HG02571 (cell line): ENCODE results near the gene AMDHD1.

ENCODE experiments used
- ATAC-seq: cut with Tn5 transposase; IDR thresholded peaks from one replicate; pipeline ENCODE4 v1.9.1; 2021; ENCODE audit warnings: mild to moderate bottlenecking, moderate library complexity; ENCODE audit not compliant: unreplicated experiment

The AMDHD1 gene

DNA sequence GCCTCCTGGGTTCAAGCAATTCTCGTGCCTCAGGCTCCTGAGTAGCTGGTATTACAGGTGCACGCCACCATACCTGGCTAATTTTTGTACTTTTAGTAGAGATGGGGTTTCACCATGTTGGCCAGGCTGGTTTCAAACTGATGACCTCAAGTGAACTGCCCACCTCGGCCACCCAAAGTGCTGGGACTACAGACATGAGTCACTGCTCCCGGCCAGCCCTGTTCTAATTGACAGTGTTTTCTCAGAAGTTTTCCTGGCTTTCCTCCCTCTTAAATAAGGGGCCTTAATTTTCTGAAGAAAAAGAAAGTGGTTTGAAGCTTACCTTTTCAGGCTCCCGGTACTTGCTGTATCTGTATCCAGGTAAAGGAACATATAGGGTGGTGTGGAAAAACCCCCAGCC, 51.3 kb downstream of the AMDHD1 start:
- ATAC-seq: no peak

DNA sequence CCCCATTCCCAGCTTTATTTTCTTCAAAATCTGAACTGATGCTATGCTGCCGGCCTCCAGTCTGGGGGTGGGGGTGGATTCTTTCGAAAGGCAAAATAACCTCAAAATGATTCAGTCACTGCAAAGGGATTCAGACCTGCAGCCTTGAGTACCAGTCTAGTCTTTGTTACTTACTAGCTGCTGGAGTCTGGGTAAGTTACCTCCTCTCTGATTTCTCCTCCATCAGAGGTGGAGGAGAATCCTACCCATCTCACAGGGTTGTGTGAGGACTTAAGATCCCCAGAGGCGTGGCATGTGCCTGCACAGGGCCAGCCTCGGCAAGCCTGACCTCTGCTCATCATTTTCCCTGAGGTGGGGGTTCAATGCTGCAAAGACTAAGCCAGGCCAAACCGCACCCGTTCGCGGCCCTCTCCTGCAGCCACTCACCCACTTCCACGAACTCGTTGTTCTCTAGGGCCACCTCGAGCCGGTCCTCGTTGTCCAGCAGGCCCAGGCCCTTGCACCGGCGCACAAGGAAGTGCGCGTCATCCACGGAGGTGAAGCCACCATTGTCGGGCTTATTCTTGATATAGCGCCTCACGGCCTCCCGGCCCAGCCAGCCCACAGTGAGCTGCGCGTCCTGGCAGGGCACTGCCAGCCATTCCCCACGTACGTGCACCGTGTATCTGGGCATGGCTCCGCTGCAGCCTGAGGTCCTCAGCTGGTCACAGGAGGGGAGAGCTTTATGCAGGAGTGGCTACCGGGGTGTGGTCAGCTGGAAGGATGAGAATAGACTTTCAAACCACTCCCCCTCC, 52.3 kb downstream of the AMDHD1 start:
- no peak for ATAC-seq

DNA sequence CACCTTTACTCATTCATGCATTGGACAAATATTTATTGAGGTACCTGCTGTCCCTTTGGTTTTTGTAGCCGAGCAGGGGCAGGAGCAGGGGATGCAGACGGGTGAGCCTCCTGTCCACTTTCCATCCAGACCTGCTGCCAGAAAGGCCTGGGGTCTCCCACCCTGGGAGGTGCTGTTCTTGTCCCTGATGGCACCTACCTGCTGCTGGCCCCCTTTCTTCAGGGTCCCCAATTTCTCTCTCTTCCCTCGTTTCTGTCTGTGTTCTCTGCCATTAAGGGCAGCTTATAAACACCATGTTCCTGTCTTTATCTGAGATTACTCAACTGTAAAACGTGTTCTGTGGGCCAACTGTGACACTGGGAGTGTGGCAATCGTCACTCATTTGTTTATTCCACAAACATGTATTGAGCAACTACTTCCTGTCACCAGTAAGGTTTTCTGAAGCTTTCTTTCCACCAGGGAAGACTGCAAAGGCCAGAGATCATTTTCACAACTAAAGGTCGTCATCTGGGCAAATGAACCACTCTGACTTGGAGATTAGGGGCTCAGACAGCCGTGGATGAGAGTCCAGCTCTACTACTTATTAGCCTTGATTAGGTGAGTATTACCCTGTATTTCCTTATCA, 53.0 kb downstream of the AMDHD1 start, which contains the start of gene HAL:
TSS of gene HAL (minus strand) at position 311 of the 625 bp plus-strand sequence. CDS start 434 bp downstream, outside the sequence.
- no peak for ATAC-seq

DNA sequence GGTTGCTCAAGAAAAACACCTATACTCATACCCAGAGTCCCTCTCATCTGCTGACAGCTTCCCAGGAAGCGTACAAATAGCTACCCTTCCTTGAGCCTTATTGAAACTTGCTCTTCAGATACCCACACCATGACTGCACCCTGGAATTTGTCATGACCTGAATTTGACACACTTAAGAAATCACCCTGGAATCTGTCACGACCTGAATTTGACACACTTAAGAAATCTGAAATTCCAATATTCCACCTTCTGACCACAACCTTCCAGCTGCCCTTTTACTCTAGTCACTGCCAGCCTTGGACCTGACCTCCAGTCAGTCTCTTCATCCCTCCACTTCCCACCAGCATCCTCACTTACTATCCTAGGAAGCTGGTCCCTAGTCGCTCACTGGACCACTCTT, 54.1 kb downstream of the AMDHD1 start:
- no peak for ATAC-seq

DNA sequence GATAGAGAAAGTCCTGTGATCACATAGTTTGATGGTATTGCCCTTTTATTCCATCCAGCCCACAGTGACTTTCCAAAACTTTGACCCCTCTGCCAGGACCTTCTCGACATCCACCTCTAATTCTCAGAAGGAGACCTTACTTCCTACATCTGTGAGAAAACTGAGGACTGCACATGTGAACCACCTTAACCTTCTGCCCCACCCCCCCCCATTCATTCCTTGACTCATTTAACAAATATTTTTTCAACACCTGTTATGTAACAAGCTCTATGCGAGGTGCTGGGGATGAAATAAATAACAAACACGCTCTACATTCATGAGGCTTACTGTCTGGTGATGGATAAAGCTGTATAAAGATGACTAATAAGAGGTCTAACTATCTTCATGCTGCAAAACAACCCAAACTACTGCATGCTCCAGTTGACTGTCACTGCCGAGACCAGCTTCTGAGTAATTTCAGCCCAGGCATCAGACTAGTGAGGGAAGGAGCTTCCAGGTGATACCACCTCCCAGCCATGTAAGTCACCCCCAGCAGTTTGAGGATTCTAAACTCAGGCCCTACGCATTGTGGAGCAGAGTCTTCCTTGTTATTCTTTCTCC, 54.9 kb downstream of the AMDHD1 start:
- ATAC-seq: no peak

DNA sequence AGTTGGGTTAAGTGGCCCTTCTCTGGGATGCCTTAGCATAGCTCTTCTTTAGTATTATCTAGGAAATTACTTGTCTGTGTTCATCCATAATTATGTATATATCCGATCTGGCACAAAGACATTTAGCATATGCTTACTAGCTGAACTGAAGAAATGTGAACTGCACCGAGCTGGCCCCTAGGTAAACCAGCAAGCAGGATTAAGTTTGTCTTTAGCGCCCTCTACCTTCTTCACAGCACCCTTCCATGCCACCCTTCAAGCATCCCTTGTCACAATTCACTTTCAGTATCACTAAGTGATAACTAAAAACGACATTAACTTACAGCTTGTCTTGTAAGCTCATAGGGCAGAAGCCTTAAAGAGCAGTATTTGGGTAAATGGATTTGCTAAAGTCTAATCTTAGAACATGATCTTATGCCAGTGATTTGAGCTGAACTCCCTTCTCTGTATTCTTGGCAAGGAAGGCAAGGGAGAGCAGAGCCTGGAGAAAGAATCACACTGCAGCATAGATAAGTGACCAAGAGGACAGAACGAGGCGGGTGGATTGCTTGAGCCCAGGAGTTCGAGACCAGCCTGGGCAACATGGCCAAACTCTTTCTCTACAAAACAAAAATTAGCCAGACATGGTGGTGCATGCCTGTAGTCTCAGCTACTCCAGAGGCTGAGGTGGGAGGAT, 55.6 kb downstream of the AMDHD1 start:
- ATAC-seq: peak; percentile 88

DNA sequence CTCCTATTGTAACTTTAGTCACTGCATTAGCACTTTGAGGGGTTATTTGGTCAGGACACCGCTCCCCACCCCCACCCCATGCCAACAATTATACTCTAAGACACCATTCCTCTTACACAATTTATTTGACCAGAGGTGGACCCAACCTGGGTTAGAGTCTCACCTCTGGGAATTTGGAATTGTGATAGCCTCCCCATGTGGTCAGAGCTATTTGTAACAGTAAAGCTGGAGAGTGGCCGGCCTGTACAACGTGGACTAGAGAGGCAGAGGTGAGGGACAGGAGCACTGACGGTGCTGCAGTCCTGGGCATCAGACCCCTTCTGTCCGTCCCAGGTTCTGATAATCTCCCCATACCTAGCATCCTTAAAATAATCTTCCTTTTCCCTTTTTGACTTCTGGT, 56.4 kb downstream of the AMDHD1 start:
- ATAC-seq: no peak

DNA sequence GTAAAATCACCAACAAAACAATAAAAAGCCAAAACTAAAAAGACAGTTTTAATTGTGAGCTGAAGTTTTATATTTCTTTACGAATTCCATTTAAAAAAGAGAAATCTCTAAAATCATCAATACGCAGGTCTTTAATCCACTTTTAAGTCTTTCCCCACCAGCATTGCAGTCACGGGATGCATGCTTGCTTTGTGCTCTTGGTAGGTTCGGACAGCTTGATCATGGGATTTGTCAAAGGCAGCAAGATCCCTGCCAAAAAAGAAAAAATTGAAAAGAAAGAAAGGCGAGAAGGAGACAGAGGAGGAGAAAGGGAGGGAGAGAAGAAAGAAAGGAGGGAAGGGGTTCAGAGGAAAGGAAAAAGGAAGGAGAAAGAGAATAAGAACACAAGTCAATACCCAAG, 57.7 kb downstream of the AMDHD1 start:
- ATAC-seq: no peak

DNA sequence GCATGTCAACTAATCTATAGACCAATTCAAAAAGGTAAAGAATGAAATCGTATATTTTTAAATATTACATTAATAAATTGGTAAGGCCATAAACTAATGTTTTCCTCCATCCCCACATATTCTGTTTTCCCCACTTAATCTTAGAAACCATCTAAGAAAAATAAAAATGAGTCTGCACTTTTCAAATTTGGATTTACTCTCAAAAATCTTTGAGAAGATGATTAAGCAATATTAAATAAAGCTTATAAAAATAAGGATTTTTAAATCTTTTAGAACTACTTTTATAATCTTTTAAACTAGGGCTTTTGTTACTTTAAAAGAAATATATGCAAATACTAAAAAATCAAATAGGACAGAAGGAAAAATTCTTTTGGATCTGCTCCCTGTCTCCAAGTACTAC, 63.6 kb downstream of the AMDHD1 start:
- ATAC-seq: no peak

DNA sequence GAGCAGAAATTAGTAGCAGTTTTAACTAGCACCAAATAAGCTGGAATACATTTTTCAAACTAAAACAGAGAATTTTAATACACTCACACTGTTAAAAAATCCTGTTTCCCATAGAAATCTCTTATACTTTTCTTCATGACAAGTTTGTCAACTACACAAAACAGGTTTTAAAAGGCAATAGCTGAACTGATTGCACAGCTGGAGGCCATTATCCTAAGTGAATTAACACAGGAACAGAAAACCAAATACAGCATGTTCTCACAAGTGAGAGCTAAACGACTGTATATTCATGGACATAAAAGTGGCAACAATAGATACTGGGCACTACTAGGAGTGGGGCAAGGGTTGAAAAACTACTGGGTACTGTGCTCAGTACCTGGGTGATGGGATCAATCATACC, 64.6 kb downstream of the AMDHD1 start:
- ATAC-seq: no peak

DNA sequence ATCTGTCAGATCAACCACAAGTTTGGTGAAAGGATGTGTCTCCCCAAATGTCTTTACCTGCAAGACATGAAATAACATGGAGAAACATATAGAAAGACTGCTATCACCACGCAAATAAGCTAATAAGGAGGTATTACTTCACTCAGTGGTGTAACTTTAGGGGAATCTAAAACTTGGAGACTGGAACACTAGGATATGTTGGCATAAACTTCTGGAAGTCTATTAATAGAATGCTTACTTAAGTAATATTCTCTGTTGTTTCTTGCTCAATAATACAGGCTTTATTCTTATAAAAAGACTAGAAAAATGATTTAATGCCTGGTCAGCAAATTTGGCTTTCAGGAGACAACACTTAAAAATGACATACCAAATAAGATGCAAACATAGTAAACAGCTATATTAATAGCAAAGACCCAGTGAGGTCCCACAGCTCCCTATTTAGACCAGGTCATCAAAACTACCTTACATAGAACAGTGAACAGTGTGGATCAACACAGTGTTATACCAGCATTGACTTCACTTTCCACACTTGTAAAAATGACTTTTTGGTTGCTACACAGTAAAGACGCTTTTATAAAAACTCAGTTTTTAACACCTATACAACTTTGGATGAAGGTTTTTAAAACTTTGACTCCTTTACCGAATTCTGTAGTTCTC, 71.9 kb downstream of the AMDHD1 start:
- ATAC-seq: no peak

DNA sequence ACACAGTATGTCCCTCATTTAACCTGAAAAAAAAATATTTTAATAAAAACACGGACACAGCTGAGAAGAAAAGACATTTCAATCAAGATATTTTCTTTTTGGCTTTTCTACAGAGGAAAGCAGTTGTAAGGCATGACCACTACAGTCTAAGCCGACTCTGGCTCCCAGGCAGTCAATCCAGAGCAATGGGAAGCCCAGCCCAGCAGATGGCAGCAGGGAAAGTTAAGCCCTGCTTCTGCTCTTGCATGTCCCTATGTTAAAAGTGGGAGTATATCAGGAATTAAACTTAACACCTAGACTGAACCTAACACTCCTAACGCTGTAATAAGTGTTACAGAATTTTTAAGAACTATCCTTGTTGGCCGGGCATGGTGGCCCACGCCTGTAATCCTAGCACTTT, 72.5 kb downstream of the AMDHD1 start:
- ATAC-seq: no peak
